Gastrocnemius medialis (tissue), 4 donors: ENCODE measurements around the gene DUSP18.

ENCODE experiments used
- CTCF ChIP-seq, 5 experiments: fragments of 450-650 bp in 3 of 5; fragments of 200-600 bp in 2 of 5; sonication (generic) in 2 of 5; IDR thresholded peaks in 4 of 5; conservative IDR thresholded peaks in 1 of 5; 1 replicate in 4 of 5; 2 replicates in 1 of 5; pipeline ENCODE4 v1.5.1; 2016 to 2019; ENCODE audit warnings: antibody characterized with exemption in 5 of 5, mild to moderate bottlenecking in 3 of 5, moderate library complexity in 3 of 5
- POLR2A ChIP-seq, 2 donors: fragments of 450-650 bp; IDR thresholded peaks; one replicate each; pipeline ENCODE4 v1.6.1; 2017; ENCODE audit warnings: antibody characterized with exemption in 2 of 2, mild to moderate bottlenecking in 2 of 2, moderate library complexity in 2 of 2

GRCh38 chr22:30655532-30655931 lies 12.1 kb downstream of the DUSP18 start:
- no peak for TF ChIP-seq CTCF (IDR thresholded peaks at IDR 0.05 in 4 of 5, conservative IDR thresholded peaks at IDR 0.05 in 1 of 5)
- TF ChIP-seq POLR2A (IDR thresholded peaks at IDR 0.05) = no peak
